GM18507 (cell line): ENCODE results near the gene HES3.

Source experiments
- DNase-seq: peaks from one replicate; pipeline ENCODE4 v3.0.0; 2011; ENCODE audit warnings: low read depth; ENCODE audit not compliant: insufficient read length; ENCODE audit errors: extremely low spot score
- FAIRE-seq: peaks from 2 replicates; lab custom pipeline; 2011; peaks lifted over from hg19 to GRCh38; lab: Jason Lieb, UNC

The HES3 gene

DNA sequence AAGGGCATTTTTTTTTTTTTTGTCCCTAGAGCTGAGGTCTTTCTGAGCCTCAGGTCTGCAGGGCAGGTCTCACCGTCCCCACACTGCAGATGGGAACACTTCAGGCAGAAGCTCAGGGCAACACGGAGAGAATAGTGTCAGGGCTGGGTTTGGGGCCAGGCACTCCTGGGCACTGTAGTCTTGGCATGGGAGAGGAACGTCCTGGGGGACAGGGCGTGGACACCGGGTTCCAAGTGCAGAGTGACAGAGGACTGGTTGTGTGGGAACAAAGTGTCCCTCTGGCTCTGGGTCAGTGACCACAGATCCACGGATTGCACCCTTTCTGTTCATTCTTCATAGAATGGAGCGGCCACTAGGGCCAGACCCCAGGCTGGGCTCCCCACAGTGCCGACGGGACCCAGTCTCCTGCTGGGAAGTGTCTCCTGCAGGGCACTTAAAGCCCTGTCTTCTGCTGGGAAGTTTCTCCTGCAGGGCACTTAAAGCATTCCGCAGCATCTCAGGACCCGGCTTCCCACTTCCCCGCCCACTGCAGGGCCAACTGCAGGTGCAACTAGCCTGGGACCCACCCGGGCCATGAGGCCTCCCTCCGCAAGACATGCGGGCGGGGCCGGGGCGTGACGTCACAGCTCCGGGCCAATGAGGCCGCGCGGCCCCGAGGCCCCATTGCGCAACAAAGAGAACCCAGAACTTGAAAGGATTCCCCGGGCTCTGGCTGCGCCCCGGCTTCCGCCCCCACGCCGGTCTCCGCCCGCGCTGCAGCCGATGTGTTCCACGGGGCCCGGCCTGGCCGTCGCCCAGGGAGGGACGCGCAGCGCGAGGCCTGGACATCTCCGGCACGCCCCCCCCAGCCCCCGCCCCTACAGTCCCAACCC, 15.7 kb downstream of the HES3 start:
- FAIRE-seq (peak; percentile 55), DNase-seq (peak; percentile 68)

DNA sequence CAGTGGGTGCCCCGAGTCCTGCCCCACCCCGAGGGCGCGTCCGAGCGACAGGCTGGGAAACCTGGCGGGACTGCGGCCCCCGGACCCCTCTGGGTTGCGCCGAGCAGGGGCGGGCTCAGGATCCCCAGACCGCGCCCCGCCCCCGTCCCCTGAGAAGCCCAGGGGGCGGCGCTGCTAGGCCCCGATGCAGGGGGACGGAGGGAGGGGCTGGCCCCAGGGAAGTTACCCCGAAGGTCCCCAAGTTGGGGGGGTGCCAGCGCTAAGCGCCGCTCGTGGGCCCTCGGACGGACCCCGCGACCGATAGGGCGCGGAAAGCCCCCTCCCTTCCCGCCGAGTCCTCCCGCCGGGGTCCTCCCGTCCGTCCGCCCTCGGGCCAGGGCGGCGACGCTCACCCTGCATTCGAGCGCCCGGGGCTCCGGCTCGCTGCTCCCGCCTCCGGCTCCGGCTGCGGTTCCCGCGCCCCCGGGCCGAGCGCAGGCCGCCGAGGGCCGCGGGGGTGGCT, 16.5 kb downstream of the HES3 start:
- DNase-seq, result no peak
- FAIRE-seq, result no peak

DNA sequence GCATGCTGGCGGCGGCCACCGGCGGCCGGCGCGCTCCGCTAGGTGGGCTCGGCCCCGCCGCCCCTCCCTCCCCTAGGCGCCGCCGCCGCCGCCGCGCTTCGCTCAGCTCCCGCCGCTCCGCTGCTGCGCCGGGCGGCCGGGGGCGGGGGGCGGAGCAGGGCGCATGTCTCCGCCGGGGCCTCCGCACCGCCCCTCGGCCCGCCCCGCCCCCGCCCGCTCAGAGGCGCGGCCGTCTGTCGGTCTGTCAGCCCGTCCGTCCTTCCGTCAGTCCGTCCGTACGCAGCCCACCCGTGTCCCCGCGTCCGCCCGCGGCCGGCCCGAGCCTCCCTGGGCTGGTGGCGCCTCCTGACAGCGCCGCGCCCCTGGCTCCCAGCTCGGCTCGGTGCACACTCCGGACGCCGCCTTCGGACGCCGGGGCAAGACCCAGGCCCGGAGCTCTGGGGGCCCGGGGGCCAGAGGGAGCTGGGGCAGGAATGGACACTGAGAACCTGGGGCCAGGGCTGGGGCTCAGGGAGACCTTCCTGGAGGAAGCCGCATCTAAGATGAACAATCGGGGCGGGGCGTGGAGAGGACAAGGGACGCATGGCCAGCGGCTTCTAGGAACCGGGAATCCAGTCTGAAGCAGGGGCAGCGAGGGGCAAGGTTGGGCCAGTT, 17.1 kb downstream of the HES3 start, which contains the start of gene GPR153:
Gene GPR153 (minus strand): TSS at position 138 of the 654 bp plus-strand sequence. CDS start 6,193 bp downstream, outside the sequence.
- no peak for FAIRE-seq
- no peak for DNase-seq

DNA sequence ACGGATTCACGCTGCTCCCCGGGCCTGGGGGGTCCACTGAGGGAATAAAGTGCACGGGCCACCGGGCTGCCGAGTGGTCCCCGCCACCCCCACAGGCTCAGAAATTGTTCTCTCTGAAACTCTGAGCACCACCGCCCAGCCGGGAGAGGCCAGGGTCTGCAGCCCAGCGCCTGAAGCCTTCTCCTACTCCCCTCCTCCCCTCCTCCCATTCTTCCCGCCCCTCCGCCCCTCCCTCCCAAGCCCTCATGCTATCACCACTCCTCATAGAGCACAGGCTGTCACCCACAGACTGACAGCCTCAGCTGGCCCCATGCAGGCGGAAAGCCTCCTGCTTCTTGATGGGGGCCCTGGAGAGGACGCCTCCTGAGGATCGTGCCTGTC, 17.6 kb downstream of the HES3 start:
- DNase-seq, result no peak
- FAIRE-seq, result no peak

DNA sequence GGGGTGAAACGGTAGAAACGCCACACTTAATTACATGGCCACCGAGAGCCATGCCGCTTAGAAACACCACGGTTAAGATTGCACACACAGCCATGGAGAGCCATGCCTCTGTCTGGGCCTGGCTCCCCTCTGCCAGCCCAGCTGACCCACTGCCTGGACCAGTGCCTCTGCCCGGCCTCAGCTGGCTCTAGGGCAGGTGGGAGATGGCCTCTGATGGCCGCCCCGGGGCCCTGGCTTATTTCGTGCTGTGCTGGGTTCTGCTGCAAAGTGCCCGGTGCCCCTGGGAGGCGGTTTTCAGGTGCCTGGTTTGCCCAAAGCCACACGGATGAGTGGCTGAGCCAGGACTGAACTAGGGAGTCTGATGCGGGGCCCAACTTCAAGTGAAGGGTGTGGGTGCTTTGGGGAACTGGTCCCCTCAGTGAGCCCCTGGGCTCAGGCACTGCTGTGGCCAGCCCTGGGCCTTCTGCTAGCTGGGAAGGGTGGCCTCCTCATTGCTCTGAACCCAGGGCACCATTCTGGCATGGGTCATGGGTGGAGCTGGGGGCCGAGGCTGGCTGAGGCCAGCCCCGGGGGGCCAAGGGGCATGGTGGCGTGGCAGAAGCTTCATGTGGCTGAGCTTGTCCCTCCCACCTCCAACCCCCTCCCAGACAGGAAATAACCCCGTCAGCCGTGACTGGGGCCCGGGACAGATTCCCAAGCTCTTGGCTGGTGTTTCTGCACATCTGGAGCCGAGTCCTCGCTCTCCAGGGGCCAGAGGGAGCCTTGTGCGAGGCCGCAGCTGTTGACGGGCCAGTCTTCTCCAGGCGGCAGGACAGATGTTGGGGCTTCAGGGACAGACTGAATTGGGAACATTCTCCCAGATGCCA, 18.8 kb downstream of the HES3 start:
- no peak for DNase-seq
- FAIRE-seq, result no peak

DNA sequence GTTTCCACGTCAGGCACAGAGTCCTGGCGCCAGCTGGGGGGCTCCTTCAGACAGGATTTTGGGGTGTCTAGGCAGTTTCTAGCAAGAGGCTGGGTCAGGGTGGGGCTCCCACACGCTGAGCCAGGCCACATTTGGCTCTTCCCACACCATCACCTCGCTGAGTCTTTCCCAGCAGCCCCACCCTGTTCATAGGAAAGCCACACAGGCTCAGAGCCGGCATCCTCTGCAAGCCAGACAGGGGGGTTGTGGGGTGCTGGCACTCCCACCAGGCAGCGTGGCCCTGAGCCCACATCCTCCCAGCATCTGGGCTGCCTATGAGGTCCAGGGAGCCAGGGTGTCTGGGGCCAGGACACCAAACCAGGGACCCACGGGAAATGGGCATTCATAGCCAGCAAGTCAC, 19.7 kb downstream of the HES3 start:
- FAIRE-seq (no peak), DNase-seq (no peak)

DNA sequence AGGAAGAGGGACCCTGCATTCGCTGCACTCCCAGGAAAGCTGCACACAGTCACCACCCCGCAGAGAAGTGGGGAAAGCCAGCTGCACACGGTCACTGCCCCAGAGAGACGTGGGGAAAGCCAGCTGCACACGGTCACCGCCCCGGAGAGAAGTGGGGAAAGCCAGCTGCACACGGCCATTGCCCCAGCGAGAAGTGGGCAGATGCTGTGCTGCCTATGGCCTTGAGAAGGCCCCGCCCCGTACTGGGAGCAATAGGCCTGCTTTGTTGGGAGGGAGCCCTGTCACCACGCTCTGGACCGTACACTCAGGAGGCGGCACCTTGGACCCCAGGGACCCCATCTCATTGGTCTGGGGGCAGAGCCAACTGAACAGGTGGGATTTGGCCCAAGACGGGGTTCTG, 21.2 kb downstream of the HES3 start:
- DNase-seq, result no peak
- FAIRE-seq, result no peak

DNA sequence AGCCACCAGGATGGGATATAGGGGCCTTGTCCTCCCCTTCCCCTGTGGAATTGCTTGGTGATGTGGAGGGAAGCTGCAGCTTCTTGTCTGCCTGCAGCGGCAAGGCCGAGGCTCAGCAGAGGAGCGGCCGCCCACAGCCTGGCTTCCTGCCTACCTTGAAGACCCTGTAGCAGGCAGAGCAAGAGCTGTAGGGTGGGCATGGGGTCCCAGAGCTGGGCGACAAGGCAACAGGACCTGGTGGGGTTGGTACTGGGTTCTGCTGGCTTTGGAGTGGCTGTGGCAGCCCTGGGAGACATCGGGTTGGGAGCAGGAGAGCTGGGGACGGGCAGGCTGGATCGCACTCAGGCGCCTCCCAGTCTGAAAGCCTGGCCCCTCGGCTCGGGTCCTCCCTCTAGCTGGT, 22.7 kb downstream of the HES3 start:
- no peak for DNase-seq
- no peak for FAIRE-seq

DNA sequence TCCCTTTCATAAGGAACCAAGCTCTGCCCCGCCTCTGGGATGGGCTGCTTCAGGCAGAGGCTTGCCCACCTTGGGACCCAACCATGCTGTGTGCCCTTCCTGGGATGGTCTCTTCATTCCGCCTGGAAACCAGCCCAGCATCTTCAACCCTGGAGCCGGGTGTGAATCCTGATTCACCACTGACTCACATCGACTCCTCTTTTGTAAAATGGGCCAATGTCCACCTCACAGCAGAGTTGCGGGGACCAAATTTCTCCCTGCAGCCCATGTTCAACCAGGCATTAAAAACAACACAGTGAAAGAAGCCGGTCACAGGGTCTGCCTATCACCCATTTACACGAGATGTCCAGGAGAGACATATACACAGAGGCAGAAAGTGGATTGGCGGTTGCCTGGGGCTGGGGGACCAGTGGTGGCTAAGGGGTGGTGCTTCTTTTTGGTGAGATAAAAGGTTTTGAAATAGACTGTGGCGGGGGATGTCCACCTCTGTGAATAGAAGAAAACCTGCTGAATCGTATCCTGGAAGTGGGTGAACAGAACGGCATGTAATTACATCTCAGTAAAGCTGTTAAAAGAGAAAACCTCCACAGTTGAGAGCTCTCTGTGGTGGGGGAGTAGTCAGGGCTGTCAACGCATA, 23.8 kb downstream of the HES3 start:
- no peak for DNase-seq
- no peak for FAIRE-seq

DNA sequence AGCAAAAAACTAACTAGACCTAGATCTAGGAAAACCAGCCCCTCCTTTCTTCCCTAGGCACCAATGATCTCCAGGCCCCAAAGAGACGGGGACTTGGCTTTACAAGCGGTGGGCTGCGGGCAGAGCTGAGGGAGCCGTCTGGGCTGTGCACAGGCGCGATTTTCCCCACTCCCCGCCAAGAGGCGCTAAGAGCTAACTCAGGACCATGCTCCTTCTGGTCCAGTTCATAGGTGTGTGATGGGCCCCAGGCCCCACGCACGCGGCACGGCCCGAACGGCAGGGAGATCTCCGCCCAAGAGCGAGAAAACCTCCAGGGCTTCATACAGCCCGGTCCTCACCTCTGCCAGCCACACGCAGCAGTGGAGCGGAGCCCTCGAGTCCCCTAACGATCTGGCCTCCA, 24.4 kb downstream of the HES3 start:
- DNase-seq, result no peak

DNA sequence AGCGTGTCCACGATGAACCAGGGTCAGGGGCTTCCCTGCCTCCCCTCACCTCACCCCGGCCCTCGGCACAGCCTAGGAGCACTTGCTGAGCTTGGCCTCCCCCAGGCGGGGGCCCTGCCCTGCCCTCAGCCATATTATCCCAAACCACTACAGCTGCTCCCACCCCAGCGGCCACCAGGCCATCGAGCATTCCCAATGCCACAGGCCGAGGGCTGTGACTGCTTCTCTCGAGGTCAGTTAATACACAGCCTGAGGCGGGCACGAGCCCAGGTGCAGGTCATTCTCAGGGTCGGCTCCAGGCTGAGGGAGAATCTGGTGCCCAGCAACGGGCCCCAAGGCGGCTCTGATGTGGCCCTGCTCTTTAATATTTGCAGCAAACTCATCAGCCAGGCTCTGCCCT, 25.3 kb downstream of the HES3 start:
- DNase-seq (no peak), FAIRE-seq (no peak)

More for the DNA sequence above, 24.4 kb downstream of the HES3 start:
- no peak for FAIRE-seq

DNA sequence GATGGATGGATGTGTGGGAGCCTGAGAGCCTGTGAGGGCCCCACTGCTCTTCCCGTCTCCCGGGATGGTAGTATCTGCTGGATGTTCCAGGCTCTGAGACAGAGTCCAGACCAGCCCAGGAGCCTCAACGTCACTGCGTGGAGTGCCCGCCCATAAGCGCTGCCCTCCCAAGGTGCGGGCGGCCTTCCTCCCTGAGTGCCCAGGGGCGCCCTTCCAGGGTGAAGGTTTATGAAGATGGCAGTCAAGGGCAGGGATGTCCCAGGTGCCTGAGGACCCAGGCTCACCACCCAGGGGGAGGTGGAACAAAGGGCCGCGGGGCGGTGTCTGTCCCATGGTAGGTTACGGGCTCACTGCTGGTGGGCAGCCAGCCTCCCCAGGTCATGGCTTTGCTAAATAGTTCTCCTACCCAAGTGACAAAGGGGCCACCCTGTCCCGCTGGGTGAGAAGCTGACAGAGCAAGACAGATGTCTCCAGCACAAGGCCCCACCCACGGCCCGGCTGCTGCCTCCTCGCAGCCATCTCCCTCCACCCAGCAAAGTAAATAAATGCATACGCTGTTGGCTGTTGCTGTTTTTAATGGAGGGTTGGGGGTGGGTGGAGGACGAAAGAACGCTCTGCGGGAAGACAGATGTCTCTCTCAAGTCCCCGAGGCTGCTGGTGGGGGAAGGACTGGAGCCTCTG, 25.9 kb downstream of the HES3 start:
- DNase-seq, result no peak
- no peak for FAIRE-seq

DNA sequence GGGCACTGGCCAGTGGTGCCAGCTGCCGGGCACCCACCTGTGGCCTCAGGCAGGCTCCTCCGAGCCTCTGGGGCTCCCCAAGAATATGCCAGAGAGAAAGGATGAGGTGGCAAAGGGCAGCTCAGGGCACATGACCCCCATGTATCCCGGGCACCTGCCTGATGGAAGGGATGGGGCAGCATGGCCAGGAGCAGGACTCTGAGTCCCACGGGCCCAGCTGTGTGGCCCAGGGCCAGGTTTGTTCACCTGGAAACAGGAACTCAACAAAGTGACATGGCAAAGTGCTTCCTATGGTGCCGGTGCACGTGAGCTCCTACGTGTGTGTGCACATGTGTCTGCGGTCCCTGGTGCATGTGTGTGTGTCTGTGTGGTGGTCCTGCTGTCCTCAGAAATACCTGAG, 26.4 kb downstream of the HES3 start:
- FAIRE-seq (no peak), DNase-seq (no peak)

DNA sequence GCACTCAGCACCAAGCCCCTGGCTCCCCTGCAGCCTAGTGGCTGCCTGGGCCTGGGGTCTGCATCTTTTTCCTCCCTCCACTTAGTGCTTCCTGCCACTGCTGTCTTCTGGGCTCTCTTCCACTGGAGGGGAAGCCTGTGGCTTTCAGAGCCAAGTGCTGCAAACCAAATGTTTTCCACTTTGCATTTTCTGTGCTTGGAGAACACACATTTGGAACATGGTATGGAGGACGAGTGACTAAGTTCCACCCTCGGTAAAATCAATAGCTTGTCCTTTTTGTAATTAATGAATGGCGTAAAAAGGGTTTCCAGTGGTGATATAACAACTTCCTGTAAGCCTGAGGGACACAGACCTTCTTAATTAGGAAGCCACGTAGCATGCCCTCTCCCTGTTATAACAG, 27.0 kb downstream of the HES3 start:
- no peak for DNase-seq
- no peak for FAIRE-seq

DNA sequence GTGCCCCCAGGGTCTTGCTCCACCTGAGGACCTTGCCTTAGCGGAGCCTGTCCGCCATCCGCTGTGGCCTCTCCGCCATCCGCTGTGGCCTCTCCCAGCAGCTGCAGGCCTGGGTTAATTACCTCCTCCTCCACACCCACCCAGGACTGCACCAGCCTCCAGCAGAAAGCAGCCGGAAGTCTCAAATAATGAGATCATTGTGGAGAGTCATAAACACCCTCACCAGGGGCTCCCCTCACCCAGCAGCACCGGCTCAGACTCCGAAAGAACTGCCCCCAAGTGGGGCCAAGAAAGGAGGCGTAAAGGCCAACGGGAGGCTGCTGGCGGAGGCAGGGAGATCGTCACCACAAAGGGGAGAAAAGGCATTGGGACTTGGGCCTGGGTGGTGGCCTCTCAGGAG, 27.6 kb downstream of the HES3 start:
- FAIRE-seq (no peak), DNase-seq (no peak)

DNA sequence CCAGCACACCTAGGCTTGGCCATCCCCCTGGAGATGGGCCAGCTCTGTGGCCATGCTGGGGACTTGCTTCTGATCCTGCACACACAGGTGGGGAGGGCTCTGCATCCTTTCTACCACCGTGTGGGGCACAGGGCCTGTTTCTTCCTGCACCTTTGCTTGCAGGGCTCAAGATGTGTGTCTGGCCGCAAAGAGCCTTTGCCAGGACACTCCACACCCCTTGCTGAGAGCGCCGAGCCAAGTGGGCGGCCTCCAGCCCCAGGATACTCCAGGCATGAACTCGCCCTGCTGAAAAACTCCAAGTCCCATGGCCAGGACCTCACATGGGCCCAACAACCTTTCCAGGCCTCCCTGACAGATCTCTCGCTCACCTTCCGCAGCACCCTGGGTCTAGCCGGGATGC, 28.5 kb downstream of the HES3 start:
- FAIRE-seq (no peak), DNase-seq (no peak)

DNA sequence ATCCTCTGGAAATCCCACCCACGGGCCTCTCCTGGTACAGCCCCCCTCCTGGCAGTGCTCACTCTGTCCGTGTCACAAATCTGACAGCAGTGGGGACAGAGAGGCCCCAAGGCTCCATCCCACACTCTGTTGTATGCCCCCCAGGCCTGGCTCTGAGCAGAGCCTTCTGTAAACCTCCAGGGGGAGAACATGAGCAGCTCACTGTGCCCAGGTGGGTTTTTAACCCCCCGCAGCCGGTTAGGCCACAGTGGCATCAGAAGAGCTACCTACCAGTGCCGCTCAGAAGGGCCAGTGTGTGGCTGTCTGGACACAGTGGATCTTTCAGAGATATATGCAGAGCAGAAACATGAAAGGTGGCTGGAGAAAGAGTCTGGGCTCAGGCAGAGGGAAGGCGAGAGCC, 28.9 kb downstream of the HES3 start:
- DNase-seq, result no peak

DNA sequence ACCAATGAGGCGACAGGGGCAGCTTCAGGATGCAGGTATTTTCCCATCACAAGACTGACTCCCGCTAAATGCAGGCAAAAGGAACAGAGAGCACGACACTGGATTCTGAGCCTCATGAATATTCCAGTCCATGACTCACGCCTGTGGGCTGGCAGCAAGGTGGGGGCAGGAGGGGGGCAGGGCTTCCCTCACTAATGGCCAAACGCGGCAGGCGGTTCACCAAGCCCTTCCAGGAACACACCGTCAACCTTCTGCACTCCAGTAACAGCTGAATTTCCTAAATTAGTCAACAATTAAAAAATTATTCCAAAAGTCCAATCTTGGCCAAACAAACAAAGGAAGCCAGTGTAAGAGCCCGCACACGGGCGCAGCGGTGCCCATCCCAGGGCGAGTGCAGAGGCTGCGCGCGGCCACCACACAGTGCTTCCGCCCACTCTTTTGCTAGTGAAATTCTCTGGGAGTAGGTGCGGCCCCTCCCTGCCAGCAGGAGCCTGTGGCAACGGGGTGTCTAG, 29.5 kb downstream of the HES3 start:
- FAIRE-seq (no peak), DNase-seq (no peak)

More for the DNA sequence above, 28.9 kb downstream of the HES3 start:
- FAIRE-seq, result no peak

DNA sequence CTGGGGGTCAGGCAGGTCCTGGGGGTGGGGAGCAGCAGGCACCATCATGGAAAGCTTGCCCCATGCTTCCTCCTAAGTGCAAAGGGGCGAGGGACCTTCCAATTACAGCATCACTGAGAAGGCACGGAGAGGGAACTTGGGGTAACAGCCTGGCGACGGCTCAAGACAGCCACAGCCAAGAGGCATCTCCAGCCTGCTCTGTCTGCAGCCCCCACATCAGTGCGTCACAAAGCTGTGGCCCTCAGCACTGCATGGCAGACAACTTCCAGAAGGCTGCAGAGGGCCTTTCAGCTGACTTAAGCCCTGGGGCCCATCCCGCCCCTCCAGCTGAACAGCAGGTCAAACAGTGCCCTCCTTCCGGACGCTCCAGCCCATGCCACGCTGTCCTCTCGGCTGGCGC, 30.1 kb downstream of the HES3 start:
- DNase-seq, result no peak
- no peak for FAIRE-seq
